Measurements from ENCODE around the gene CEP295NL.

DNA sequence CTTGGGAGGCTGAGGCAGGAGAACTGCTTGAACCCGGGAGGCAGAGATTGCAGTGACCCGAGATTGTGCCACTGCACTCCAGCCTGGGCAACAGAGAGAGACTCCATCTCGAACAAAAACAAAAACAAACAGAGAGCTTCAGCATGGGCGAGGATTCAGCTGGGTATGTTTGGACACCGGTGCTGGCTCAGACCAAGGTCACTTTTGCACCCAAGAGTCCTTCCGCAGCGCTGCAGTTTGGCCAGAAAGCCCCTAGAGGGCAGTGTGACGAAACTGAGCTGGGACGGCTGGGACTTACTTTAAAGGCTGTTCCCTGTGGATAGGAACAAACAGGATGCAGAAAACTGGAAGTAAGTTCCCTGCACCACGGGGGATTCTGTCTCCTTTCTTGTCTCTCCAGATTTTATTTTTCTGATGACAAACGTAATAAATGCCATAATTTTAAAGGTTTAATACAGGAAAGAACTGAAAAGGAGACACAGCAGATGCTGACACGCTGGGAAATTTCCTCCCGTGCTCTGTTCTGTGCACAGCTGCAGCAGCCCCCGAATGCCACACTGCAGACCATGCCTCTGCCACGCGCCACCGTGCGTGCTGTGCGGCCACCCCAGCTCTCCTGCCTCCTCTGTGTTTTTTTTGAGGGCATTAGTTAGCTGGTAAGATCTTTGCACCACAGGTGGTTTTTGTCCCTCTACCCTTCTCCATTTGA is 37.2 kb downstream of the CEP295NL start:
- TF ChIP-seq CTCF (IDR thresholded peaks at IDR 0.05) (peak; percentile 73 to 92 (median 89)), POLR2A (IDR thresholded peaks at IDR 0.05) (no peak)

Measured in Peyer's patch (tissue), 4 donors.